ENCODE data around the gene TBC1D19.
A peak's percentile ranks its signal among the peaks of the same experiment; 100 is the strongest.

TBC1D19 gene

DNA sequence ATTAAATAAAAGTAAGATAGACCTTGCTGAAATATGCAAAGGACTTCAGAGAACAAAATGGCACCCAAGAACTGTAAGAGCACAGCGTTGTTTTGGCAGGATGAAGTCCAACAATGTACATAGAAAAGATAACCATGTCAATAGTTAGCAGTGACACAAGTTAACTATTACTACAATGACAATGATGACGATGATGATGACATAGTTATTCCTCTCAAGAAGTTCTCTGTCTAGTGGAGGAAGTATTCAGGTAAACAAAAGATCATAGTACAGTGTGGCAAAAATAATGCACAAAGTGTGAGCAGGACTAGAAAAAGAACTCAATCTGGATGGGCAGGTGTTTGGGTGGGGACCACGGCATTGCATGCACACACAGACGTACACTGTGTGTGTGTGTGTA lies 201.4 kb downstream of the TBC1D19 start:
- no peak for DNase-seq

- DNase-seq: no peak
These were observed 201.9 kb downstream of the TBC1D19 start for GRCh38 chr4:26785810-26786209.

DNA sequence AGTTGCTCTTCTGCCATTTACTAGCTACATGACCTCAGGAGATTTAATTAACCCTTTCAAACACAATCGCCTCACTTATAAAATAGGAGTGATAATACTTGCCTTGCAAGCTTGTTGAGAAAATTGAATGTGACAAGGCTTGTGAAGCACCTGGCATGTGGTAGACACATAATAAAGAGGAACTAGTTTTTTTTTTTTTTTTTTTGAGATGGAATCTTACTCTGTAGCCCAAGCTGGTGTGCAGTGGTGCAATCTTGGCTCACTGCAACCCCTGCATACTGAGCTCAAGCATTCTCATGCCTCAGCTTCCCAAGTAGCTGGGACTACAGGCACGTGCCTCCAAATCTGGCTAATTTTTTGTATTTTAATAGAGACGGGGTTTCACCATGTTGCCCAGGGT lies 203.0 kb downstream of the TBC1D19 start:
- DNase-seq: no peak

- peak in 3 of 6 experiments; percentile 18 to 37 (median 20) for DNase-seq
These were observed 203.8 kb downstream of the TBC1D19 start for GRCh38 chr4:26787461-26788340.

GRCh38 chr4:26788341-26788733 lies 204.5 kb downstream of the TBC1D19 start:
- DNase-seq: no peak

DNA sequence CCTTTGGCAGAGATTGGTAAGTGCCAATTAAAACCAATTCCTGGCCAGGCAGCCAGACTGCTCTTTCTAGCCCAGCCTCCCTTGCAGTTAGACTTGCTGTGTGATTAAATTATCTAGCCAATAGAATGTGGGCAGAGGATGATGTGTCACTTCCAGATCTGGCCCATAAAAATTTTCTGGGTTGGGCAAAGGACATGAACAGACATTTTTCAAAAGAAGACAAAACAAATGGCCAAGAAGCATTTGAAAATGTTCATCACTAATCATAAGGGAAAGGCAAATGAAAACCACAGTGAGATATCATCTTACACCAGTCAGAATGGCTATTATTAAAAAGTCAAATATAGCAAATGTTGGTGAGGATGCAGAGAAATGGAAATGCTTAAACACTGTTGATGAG lies 205.3 kb downstream of the TBC1D19 start:
- no peak for DNase-seq

- no peak for DNase-seq
These were observed 207.5 kb downstream of the TBC1D19 start for GRCh38 chr4:26791346-26791745.

GRCh38 chr4:26792639-26793038 lies 208.8 kb downstream of the TBC1D19 start:
- no peak for DNase-seq

GRCh38 chr4:26793735-26794134 lies 209.9 kb downstream of the TBC1D19 start:
- no peak for DNase-seq

DNA sequence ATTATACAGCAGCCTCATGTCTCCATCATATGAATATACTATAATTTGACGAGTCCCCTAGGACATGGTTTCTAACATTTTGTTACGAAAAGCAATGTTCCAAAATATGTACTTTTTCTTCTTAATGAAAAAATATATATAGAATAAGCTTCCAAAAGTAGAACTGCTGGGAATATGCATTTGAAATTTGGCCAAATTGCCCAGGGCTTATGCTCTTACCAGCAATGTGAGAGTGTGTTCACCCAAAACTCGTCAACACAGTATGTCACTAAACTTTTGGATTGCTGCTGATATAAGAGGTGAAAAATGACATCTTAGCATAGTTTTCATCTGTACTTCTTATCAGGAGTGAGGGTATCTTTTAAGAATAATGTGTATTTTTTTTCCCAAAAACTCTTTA lies 212.2 kb downstream of the TBC1D19 start:
- no peak for DNase-seq

- no peak for DNase-seq
These were observed 218.9 kb downstream of the TBC1D19 start for GRCh38 chr4:26802790-26803189.

DNA sequence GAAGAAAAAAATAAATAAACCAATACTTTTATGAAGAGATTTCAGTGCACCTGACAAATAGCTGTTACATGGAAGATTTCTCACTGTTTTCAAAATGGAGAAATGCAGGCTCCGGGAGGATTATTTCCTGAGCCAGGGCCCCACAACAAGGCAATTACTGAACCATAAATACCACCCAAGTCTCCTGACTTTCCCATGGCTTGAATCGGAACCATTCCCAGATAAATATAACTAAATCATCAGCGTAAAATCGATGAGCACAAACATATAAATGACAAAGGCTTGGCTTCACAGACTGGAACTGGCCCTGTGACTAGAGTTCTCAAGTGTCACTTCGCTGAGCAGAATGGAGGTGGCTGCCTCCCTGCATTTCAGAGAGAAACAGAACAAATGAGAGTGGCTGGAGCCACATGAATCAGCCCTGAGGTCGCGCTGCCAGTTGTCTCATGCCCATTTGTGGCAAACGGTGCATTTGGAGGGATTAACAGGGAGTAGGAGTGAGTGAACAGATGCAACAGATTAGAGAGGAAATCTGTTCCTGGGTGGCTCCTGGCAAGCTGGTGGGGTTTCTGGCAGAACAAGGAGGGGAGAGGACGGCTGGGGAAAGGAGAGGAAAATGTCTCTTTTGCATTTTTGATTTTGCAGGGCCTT lies 219.5 kb downstream of the TBC1D19 start:
- no peak for DNase-seq

- DNase-seq: no peak
These were observed 220.6 kb downstream of the TBC1D19 start for GRCh38 chr4:26804451-26804850.

DNA sequence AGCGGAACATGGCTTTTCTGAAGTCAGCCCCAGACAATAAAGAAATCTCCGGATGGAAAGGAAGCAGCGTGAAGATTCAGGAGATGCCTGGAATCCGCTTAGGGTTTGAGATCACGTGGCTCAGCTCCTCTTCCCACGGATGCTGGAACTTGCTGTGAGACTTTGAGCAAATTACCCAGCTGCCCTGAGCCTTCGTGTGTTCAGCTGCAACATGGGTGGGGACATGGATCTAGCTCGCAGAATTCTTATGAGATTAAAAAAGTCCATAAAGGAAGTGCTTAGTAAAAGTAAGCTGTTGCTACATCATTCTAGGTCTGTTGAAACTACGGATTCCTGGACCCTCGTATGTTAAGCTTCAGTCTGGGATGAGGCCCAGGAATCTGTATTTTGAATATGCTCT lies 221.0 kb downstream of the TBC1D19 start:
- DNase-seq: no peak

Data from stimulated activated naive CD4-positive, alpha-beta T cell (primary cell).